GM12878 (cell line): Measurements from ENCODE around the gene RAB44. TPM values are rescaled to one million over a fixed set of nuclear protein-coding genes. Genes with fewer than 3 reads are reported as not detected.

ENCODE experiments used
- BCL11A ChIP-seq: IDR thresholded peaks from 2 replicates; pipeline ENCODE4 v1.6.1; 2011; ENCODE audit warnings: low read depth, low read length
- BHLHE40 ChIP-seq, 2 experiments: fragments of 450-650 bp in 1 of 2; IDR thresholded peaks; 2 replicates each; pipeline ENCODE4 v1.6.1; 2011 to 2017; ENCODE audit warnings: low read depth in 2 of 2, borderline replicate concordance in 1 of 2, improper control_type of control experiment in 1 of 2, low read length in 1 of 2, mild to moderate bottlenecking in 1 of 2
- CBFB ChIP-seq: IDR thresholded peaks from 2 replicates; pipeline ENCODE4 v1.6.1; 2016; ENCODE audit warnings: antibody characterized with exemption, low read depth
- CBX5 ChIP-seq: sonication (generic); IDR thresholded peaks from 2 replicates; pipeline ENCODE4 v1.6.1; 2016; ENCODE audit warnings: low read depth, moderate library complexity, mild to moderate bottlenecking, inconsistent platforms
- CHD4 ChIP-seq: fragments of 200-600 bp; sonication (generic); IDR thresholded peaks from 2 replicates; pipeline ENCODE4 v1.6.1; 2016; ENCODE audit warnings: mild to moderate bottlenecking
- CREM ChIP-seq: IDR thresholded peaks from 2 replicates; pipeline ENCODE4 v1.6.1; 2014; ENCODE audit warnings: antibody characterized with exemption, low read depth
- DPF2 ChIP-seq: fragments of 450-650 bp; IDR thresholded peaks from 2 replicates; pipeline ENCODE4 v1.6.1; 2017; ENCODE audit warnings: mild to moderate bottlenecking
- EED ChIP-seq: sonication (generic); IDR thresholded peaks from 2 replicates; pipeline ENCODE4 v1.6.1; 2016; ENCODE audit warnings: antibody characterized with exemption, low read depth
- EP300 ChIP-seq, 2 experiments: fragments of 150-350 bp in 1 of 2; IDR thresholded peaks; 2 replicates each; pipeline ENCODE4 v1.6.1; 2011 to 2012; ENCODE audit warnings: low read depth in 2 of 2, low read length in 2 of 2, borderline replicate concordance in 1 of 2, improper control_type of control experiment in 1 of 2, inconsistent platforms in 1 of 2; ENCODE audit not compliant: control insufficient read depth in 1 of 2
- GATAD2B ChIP-seq: fragments of 450-650 bp; conservative IDR thresholded peaks from 2 replicates; pipeline ENCODE4 v1.6.1; 2017; ENCODE audit warnings: low read depth, mild to moderate bottlenecking, moderate library complexity
- IKZF1 ChIP-seq: fragments of 450-650 bp; conservative IDR thresholded peaks from 2 replicates; pipeline ENCODE4 v1.6.1; 2017; ENCODE audit warnings: antibody characterized with exemption, mild to moderate bottlenecking
- IKZF2 ChIP-seq, 2 experiments: fragments of 450-650 bp; IDR thresholded peaks; 2 replicates each; pipeline ENCODE4 v1.6.1; 2017; ENCODE audit warnings: mild to moderate bottlenecking in 2 of 2, moderate library complexity in 2 of 2
- IRF4 ChIP-seq: IDR thresholded peaks from 2 replicates; pipeline ENCODE4 v1.6.1; 2011; ENCODE audit warnings: low read depth, low read length
- MTA2 ChIP-seq: fragments of 450-650 bp; IDR thresholded peaks from 2 replicates; pipeline ENCODE4 v1.6.1; 2016; ENCODE audit warnings: low read depth, mild to moderate bottlenecking, moderate library complexity
- MTA3 ChIP-seq: IDR thresholded peaks from 2 replicates; pipeline ENCODE4 v1.6.1; 2012; ENCODE audit warnings: low read length, inconsistent platforms, borderline replicate concordance
- NFIC ChIP-seq: IDR thresholded peaks from 2 replicates; pipeline ENCODE4 v1.6.1; 2012; ENCODE audit warnings: low read depth, mild to moderate bottlenecking, inconsistent platforms, low read length, moderate library complexity
- NRF1 ChIP-seq: conservative IDR thresholded peaks from 2 replicates; pipeline ENCODE4 v1.6.1; 2011; ENCODE audit warnings: mild to moderate bottlenecking, low read depth, low read length, improper control_type of control experiment
- PML ChIP-seq: IDR thresholded peaks from 2 replicates; pipeline ENCODE4 v1.6.1; 2012; ENCODE audit warnings: low read length, inconsistent platforms
- RAD21 ChIP-seq: IDR thresholded peaks from 2 replicates; pipeline ENCODE4 v1.6.1; 2011; ENCODE audit warnings: mild to moderate bottlenecking, low read depth, low read length, moderate library complexity; ENCODE audit not compliant: insufficient read depth
- RUNX3 ChIP-seq: IDR thresholded peaks from 2 replicates; pipeline ENCODE4 v1.6.1; 2012; ENCODE audit warnings: low read length, inconsistent platforms
- SIN3A ChIP-seq: IDR thresholded peaks from 2 replicates; pipeline ENCODE4 v1.6.1; 2012; ENCODE audit warnings: low read depth, low read length, improper control_type of control experiment
- SMAD1 ChIP-seq: fragments of 450-650 bp; IDR thresholded peaks from 2 replicates; pipeline ENCODE4 v1.6.1; 2018; ENCODE audit warnings: mild to moderate bottlenecking, low read depth; ENCODE audit not compliant: partially characterized antibody
- SMARCA5 ChIP-seq: fragments of 450-650 bp; IDR thresholded peaks from 2 replicates; pipeline ENCODE4 v1.6.1; 2017; ENCODE audit warnings: mild to moderate bottlenecking
- SPI1 ChIP-seq: IDR thresholded peaks from 2 replicates; pipeline ENCODE4 v1.6.1; 2011; ENCODE audit warnings: low read depth, mild to moderate bottlenecking, low read length, moderate library complexity, borderline replicate concordance; ENCODE audit not compliant: insufficient read depth
- TBL1XR1 ChIP-seq: IDR thresholded peaks from 2 replicates; pipeline ENCODE4 v1.6.1; 2012; ENCODE audit warnings: low read depth, low read length, improper control_type of control experiment
- TCF12 ChIP-seq: IDR thresholded peaks from 2 replicates; pipeline ENCODE4 v1.6.1; 2011; ENCODE audit warnings: low read depth, mild to moderate bottlenecking, low read length
- USF1 ChIP-seq: IDR thresholded peaks from 2 replicates; pipeline ENCODE4 v1.6.1; 2011; ENCODE audit warnings: borderline replicate concordance, low read depth, mild to moderate bottlenecking, moderate library complexity, mixed read lengths, low read length; ENCODE audit not compliant: insufficient read depth; ENCODE audit errors: extremely low read length
- ZNF24 ChIP-seq: fragments of 450-650 bp; IDR thresholded peaks from 2 replicates; pipeline ENCODE4 v1.6.1; 2017; ENCODE audit warnings: antibody characterized with exemption, mild to moderate bottlenecking
- ZNF384 ChIP-seq: IDR thresholded peaks from 2 replicates; pipeline ENCODE4 v1.6.1; 2012; ENCODE audit warnings: low read depth, mild to moderate bottlenecking, low read length, improper control_type of control experiment, borderline replicate concordance
- ZZZ3 ChIP-seq: IDR thresholded peaks from 2 replicates; pipeline ENCODE4 v1.6.1; 2011; ENCODE audit warnings: low read depth; ENCODE audit not compliant: control insufficient read depth, insufficient read length
- polyA plus RNA-seq, 11 experiments: library from polyadenylated mRNA; depleted of rRNA in 4 of 11; unstranded in 6 of 11; stranded (reverse) in 5 of 11; fragments of >200 nt; fragmentation: Nextera tagmentation in 4 of 11; fragmentation: Illumina TruSeq in 1 of 11; extraction: Ambion mirVana in 4 of 11; extraction: Trizol in 1 of 11; gene quantifications; 1 replicate in 1 of 11; 2 replicates in 10 of 11; pipeline versions ENCODE4 v1.2.1 to v1.2.3, GENCODE V29; 2011 to 2016; ENCODE audit warnings: inconsistent platforms in 2 of 11, missing spikeins in 2 of 11, low read depth in 1 of 11
- total RNA-seq, 4 experiments: library from RNA; depleted of rRNA in 3 of 4; stranded (reverse); fragments of >200 nt in 3 of 4; fragmentation: Illumina TruSeq in 1 of 4; extraction: Trizol in 1 of 4; gene quantifications; 2 replicates each; pipeline versions ENCODE4 v1.2.1 to v1.2.3, GENCODE V29; 2013 to 2021
- TF ChIP-seq, protein P1 (sequence below): fragments of 450-650 bp; IDR thresholded peaks from 2 replicates; pipeline ENCODE4 v1.6.1; 2018; ENCODE audit warnings: mild to moderate bottlenecking, low read depth, moderate library complexity; ENCODE audit not compliant: partially characterized antibody

RAB44 gene
- total and polyA plus RNA-seq, 10 of the 15 experiments (the other 5 are each of a cell fraction or from before 2014, with no cell fraction given) = 0.01 to 0.08 (median 0.05) TPM; not detected in 2

- TF ChIP-seq EP300 (IDR thresholded peaks at IDR 0.05; ENCODE audit: borderline replicate concordance in 1 of 2, control insufficient read depth in 1 of 2, low read depth in 2 of 2, low read length in 2 of 2) (peak; percentile 59 to 90; a peak in 3 of 4 replicates), TBL1XR1 (peak; percentile 57; the same call in 1 of the 2 replicates), MTA2 (peak; percentile 96), SIN3A (no peak), SPI1 (peak; percentile 99), USF1 (no peak), MTA3 (peak; percentile 72; the same call in 1 of the 2 replicates), BHLHE40 (IDR thresholded peaks at IDR 0.05; ENCODE audit: borderline replicate concordance in 1 of 2, low read depth in 2 of 2, low read length in 1 of 2) (peak; percentile 33 to 55; a peak in 2 of 4 replicates), CBX5 (no peak), GATAD2B (no peak; the same call in 1 of the 2 replicates), IKZF1 (peak; percentile 98), ZNF384 (no peak), EED (peak; percentile 93), IKZF2 (IDR thresholded peaks at IDR 0.05) (peak; percentile 99 to 100), SMAD1 (peak; percentile 37), SMARCA5 (peak; percentile 44; the same call in 1 of the 2 replicates), RUNX3 (peak; percentile 57), IRF4 (peak; percentile 49), ZNF24 (0 out of 2 replicates have a peak, but pooled peaks have one; percentile 32), TCF12 (peak; percentile 74), CREM (peak; percentile 67), CBFB (no peak), PML (peak; percentile 44; the same call in 1 of the 2 replicates), CHD4 (no peak), ZZZ3 (no peak), RAD21 (peak; percentile 34), NRF1 (no peak), BCL11A (peak; percentile 93), DPF2 (peak; percentile 95), NFIC (peak; percentile 86)
- TF ChIP-seq, protein P1, sequence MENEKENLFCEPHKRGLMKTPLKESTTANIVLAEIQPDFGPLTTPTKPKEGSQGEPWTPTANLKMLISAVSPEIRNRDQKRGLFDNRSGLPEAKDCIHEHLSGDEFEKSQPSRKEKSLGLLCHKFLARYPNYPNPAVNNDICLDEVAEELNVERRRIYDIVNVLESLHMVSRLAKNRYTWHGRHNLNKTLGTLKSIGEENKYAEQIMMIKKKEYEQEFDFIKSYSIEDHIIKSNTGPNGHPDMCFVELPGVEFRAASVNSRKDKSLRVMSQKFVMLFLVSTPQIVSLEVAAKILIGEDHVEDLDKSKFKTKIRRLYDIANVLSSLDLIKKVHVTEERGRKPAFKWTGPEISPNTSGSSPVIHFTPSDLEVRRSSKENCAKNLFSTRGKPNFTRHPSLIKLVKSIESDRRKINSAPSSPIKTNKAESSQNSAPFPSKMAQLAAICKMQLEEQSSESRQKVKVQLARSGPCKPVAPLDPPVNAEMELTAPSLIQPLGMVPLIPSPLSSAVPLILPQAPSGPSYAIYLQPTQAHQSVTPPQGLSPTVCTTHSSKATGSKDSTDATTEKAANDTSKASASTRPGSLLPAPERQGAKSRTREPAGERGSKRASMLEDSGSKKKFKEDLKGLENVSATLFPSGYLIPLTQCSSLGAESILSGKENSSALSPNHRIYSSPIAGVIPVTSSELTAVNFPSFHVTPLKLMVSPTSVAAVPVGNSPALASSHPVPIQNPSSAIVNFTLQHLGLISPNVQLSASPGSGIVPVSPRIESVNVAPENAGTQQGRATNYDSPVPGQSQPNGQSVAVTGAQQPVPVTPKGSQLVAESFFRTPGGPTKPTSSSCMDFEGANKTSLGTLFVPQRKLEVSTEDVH = no peak
Observed at GRCh38 chr6:36650848-36651478, 46.7 kb upstream of the RAB44 start (continued).
